Testis (tissue), 3 donors: ENCODE measurements around the gene BBS4. TPM values are rescaled to one million over a fixed set of nuclear protein-coding genes. Genes with fewer than 3 reads are reported as not detected.

Source experiments
- DNase-seq: peaks from one replicate; pipeline ENCODE4 v3.0.0-alpha.2; 2019
- H3K27ac ChIP-seq, 2 donors: fragments of 200-600 bp; sonication (generic); one replicate each; pipeline ENCODE4 v1.5.1; 2019
- H3K27me3 ChIP-seq: fragments of 200-600 bp; sonication (generic); one replicate; pipeline ENCODE4 v1.5.1; 2019
- H3K36me3 ChIP-seq: fragments of 200-600 bp; sonication (generic); one replicate; pipeline ENCODE4 v1.5.1; 2017; ENCODE audit warnings: low read depth; ENCODE audit errors: missing control alignments
- H3K4me1 ChIP-seq: fragments of 200-600 bp; sonication (generic); one replicate; pipeline ENCODE4 v1.5.1; 2019
- H3K4me3 ChIP-seq, 2 donors: fragments of 200-600 bp; sonication (generic); one replicate each; pipeline ENCODE4 v1.5.1; 2017 to 2019
- H3K9me3 ChIP-seq: fragments of 200-600 bp; sonication (generic); one replicate; pipeline ENCODE4 v1.5.1; 2017
- POLR2A ChIP-seq: fragments of 450-650 bp; IDR thresholded peaks from one replicate; pipeline ENCODE4 v1.6.1; 2017; ENCODE audit warnings: antibody characterized with exemption, mild to moderate bottlenecking, moderate library complexity
- WGBS, 2 donors: methylation state at CpG; one replicate each; pipeline ENCODE4 v1.1.5; 2018; 5-methylcytosine and 5-hydroxymethylcytosine counted together
- intact Hi-C: fragments of 100-400 bp; cut with DNase I; formaldehyde crosslinking; loops from one replicate; pipeline ENCODE4 v1.15.1; 2023; ENCODE audit warnings: low total_unique reads
- polyA plus RNA-seq: library from polyadenylated mRNA; stranded (reverse); fragments of 350-450 nt; fragmentation: Illumina TruSeq; extraction: RNeasy Lipid Tissue Mini Kit (QIAGEN cat#74804); gene quantifications from one replicate; pipeline ENCODE4 v1.2.3, GENCODE V29; 2014; ENCODE audit warnings: low read depth, low replicate concordance; ENCODE audit not compliant: insufficient read depth
- total RNA-seq, 2 donors: library from RNA; depleted of rRNA; stranded (reverse); fragments of >200 nt; gene quantifications; one replicate each; pipeline ENCODE4 v1.2.3, GENCODE V29; 2016
- TF ChIP-seq, protein P1 (sequence below), 3 experiments: fragments of 450-650 bp in 2 of 3; fragments of 200-600 bp in 1 of 3; sonication (generic) in 1 of 3; IDR thresholded peaks; one replicate each; pipeline ENCODE4 v1.5.1; 2016 to 2019; ENCODE audit warnings: antibody characterized with exemption in 3 of 3, mild to moderate bottlenecking in 2 of 3, moderate library complexity in 1 of 3

Gene BBS4
- total and polyA plus RNA-seq, 3 donors from 2014 or later, result 48.7 to 83.9 (median 50.7) TPM

DNA sequence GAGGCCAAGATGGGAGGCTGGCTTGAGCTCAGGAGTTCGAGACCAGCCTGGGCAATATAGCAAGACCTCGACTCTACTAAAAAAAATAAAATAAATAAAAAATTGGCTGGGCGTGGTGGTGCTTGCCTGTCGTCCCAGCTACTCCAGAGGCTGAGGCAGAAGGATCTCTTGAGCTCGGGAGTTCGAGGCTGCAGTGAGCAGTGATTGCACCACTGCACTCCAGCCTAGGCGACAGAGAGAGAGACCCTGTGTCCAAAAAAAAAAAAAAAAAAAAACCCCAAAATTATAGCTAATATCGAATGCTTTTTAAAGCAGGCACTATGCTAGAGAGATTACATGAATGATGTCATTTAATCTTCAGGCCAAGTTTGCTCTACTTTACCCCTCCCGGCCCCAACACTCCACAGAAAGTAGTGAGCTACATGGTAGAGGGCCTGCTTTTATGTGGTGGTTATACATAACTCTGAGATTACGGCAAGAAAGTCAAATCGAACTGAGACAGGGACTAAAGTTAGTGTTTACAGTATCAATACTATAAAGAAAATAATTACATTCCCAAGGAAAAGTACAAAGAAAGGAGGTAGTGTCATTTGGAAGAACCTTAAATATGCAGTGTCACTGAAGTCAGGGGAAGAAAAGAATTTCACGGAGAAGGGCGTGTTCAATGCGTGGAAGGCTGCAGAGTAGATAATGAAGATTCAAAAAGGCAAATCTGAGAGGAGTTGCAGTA lies 96.4 kb downstream of the BBS4 start:
- H3K27ac ChIP-seq, result peak overlapping the region; percentile 85 to 94
- no peaks in the 10 kb centered on the region for H3K36me3 ChIP-seq
- TF ChIP-seq, protein P1, sequence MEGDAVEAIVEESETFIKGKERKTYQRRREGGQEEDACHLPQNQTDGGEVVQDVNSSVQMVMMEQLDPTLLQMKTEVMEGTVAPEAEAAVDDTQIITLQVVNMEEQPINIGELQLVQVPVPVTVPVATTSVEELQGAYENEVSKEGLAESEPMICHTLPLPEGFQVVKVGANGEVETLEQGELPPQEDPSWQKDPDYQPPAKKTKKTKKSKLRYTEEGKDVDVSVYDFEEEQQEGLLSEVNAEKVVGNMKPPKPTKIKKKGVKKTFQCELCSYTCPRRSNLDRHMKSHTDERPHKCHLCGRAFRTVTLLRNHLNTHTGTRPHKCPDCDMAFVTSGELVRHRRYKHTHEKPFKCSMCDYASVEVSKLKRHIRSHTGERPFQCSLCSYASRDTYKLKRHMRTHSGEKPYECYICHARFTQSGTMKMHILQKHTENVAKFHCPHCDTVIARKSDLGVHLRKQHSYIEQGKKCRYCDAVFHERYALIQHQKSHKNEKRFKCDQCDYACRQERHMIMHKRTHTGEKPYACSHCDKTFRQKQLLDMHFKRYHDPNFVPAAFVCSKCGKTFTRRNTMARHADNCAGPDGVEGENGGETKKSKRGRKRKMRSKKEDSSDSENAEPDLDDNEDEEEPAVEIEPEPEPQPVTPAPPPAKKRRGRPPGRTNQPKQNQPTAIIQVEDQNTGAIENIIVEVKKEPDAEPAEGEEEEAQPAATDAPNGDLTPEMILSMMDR (IDR thresholded peaks at IDR 0.05), result no peak
- TF ChIP-seq POLR2A, result no peak
- WGBS, 2 donors, result 34 to 41% methylated on average over 14 of the region's 14 CpGs
- no peak for DNase-seq
- intact Hi-C loops, result loop anchor here (5.0 kb wide), 1 partner anchor 295 kb away; no protein-coding TSS in a partner anchor
- no peaks in the 10 kb centered on the region for H3K9me3 ChIP-seq
- peak overlapping the region; percentile 97 to 99 for H3K4me3 ChIP-seq
- H3K27me3 ChIP-seq, result no peaks in the 10 kb centered on the region
- H3K4me1 ChIP-seq, result peaks cover 29% of the 10 kb centered on the region

DNA sequence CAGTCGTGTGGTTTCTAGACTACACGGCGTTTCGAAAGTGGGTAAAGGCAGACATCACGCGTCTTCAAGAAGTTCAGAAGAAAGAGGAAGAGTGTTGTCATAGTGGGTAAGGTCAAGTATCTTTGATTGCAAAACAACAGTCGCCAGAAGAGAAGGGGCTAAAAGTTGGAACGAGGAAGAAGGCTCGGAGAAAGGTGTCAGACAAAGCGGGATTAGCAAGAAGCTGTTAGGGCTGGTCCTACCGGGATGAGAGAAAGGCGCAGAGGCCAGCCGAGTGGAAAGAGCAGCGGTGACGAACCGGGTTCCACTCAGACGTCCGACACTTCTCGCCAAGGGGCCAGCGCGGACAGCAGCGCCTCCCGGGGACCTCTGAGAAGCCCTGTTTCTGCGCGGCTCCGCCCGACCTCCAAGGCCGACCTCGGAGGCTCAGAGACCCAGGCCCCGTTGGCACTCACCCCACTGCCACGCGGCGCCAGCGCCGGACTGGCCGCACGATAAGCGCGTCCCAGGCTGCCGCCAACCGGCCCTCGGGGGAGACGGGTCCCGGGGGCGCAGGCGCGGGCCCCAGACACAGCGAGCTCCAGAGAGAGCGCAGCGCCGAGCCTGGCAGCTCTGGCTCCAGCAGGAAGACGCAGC lies 97.1 kb downstream of the BBS4 start:
- Histone ChIP-seq H3K27me3 (no peaks in the 10 kb centered on the region), H3K27ac (peak overlapping the region; percentile 85 to 94), H3K4me1 (peaks cover 29% of the 10 kb centered on the region), H3K9me3 (no peaks in the 10 kb centered on the region), H3K4me3 (peak overlapping the region; percentile 97 to 99), H3K36me3 (no peaks in the 10 kb centered on the region)
- TF ChIP-seq, protein P1 (IDR thresholded peaks at IDR 0.05), result no peak
- no peak for TF ChIP-seq POLR2A
- peak; percentile 56 for DNase-seq
- WGBS, 2 donors, result 0% methylated on average over 19 to 40 of the region's 52 CpGs
- intact Hi-C loops, result loop anchor here (5.0 kb wide), 1 partner anchor 294 kb away; no protein-coding TSS in a partner anchor

DNA sequence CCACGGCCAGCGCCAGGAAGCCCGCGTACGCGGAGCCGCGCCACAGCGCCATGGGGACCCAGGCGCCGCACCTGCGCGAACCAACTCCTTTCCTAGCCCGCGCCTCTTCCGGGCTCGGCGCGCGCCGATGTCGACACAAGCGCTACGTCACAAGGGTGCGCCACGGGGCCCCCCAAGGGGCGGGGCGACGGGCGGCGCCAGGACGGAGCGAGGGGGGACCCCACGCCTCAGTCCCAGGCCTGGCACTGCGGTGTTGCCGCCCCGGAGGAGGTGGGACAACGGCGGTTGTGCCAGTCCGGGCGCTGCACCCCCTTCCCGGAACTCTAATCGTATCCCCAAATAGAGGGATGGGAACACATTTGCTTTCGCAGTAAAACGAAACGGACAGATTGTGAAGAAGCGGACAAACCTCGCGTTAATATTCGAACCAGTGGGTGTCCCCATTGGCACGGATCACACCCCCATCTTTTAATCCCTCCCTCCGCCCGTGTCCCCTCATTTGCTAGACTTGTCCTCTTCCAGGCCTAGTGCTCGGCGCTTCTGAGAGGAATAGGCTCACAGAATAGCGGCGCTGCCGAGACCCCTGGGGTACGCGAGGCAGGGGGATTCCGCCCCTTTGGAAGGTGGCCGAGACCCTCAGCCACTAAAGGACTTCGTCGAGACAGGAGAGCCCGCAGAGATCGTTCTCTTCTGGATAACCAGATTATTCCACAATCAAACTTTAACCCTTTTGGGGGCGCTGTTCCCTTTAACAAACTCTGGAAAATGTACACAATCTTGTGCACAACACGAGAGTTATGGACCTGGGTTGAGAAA lies 97.8 kb downstream of the BBS4 start, which contains the start of gene ADPGK:
ADPGK (minus strand) TSS at position 119 of the 816 bp plus-strand sequence; CDS start at position 52, 67 bp downstream.
- TF ChIP-seq POLR2A, result peak; percentile 52
- TF ChIP-seq, protein P1 (IDR thresholded peaks at IDR 0.05), result peak; percentile 53 to 67 (median 62)
- intact Hi-C loops, result loop anchor here (5.0 kb wide), 1 partner anchor 293 kb away; no protein-coding TSS in a partner anchor
- Histone ChIP-seq H3K36me3 (no peaks in the 10 kb centered on the region), H3K4me3 (peak within 1 kb of the TSS; percentile 97 to 99), H3K4me1 (peaks cover 29% of the 10 kb centered on the region), H3K27me3 (no peaks in the 10 kb centered on the region), H3K9me3 (no peaks in the 10 kb centered on the region), H3K27ac (peak within 1 kb of the TSS; percentile 85 to 94)
- 0 to 1% methylated on average over 29 to 68 of the region's 68 CpGs for WGBS, 2 donors
- peak; percentile 89 for DNase-seq

DNA sequence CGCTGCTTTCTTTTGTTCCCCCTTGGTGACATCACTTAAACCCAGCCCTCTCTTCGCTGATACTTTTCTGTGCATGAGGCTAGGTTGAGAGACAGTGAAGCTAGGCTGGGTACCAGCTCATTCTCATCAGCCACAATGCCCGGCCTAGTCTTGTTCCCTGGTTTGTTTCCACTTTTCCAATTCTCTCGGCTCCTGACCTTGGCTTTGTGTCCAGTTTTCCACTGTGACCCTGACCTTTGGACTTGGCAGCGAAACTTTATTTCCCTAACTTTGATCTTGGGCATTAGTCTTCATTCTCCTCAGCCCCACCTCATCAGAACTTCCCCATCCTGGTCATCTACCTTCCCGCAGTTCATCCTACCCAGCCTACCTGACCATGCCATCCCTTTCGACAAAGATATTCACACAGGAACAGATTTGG lies 98.5 kb downstream of the BBS4 start:
- Histone ChIP-seq H3K9me3 (no peaks in the 10 kb centered on the region), H3K4me3 (peak overlapping the region; percentile 97 to 99), H3K27ac (peak overlapping the region; percentile 85 to 94), H3K27me3 (no peaks in the 10 kb centered on the region), H3K4me1 (peaks cover 29% of the 10 kb centered on the region), H3K36me3 (no peaks in the 10 kb centered on the region)
- 15 to 24% methylated on average over 7 of the region's 7 CpGs for WGBS, 2 donors
- intact Hi-C loops, result loop anchor here (5.0 kb wide), 1 partner anchor 293 kb away; no protein-coding TSS in a partner anchor
- TF ChIP-seq POLR2A, result no peak
- TF ChIP-seq, protein P1 (IDR thresholded peaks at IDR 0.05), result no peak
- no peak for DNase-seq
